H9 (cell line): Measurements from ENCODE around the gene PRDM11. TPM values are rescaled to one million over a fixed set of nuclear protein-coding genes. Genes with fewer than 3 reads are reported as not detected.

Experiments
- DNase-seq: peaks from one replicate; pipeline ENCODE4 v3.0.0-alpha.2; 2017
- H2AFZ ChIP-seq: one replicate; pipeline ENCODE4 v1.6.1; 2013; ENCODE audit warnings: mild to moderate bottlenecking, low read length, control low read depth, moderate library complexity
- H2AK5ac ChIP-seq: 2 replicates; pipeline ENCODE4 v1.6.1; 2013; ENCODE audit warnings: low read length, control low read depth, mixed read lengths; ENCODE audit not compliant: insufficient read length
- H2BK120ac ChIP-seq: one replicate; pipeline ENCODE4 v1.6.1; 2013; ENCODE audit warnings: low read depth, mild to moderate bottlenecking, low read length, control low read depth, inconsistent platforms; ENCODE audit not compliant: poor library complexity, severe bottlenecking
- H2BK12ac ChIP-seq: 2 replicates; pipeline ENCODE4 v1.6.1; 2013; ENCODE audit warnings: low read length, control low read depth, mixed read lengths, low read depth; ENCODE audit not compliant: insufficient read length
- H2BK15ac ChIP-seq: 2 replicates; pipeline ENCODE4 v1.6.1; 2013; ENCODE audit warnings: low read depth, low read length, control low read depth
- H2BK20ac ChIP-seq: one replicate; pipeline ENCODE4 v1.6.1; 2013; ENCODE audit warnings: low read depth, mild to moderate bottlenecking, low read length, control low read depth, inconsistent platforms; ENCODE audit not compliant: poor library complexity, severe bottlenecking
- H2BK5ac ChIP-seq: 2 replicates; pipeline ENCODE4 v1.6.1; 2013; ENCODE audit warnings: low read length, control low read depth, mixed read lengths; ENCODE audit not compliant: insufficient read length
- H3K14ac ChIP-seq: 2 replicates; pipeline ENCODE4 v1.6.1; 2013; ENCODE audit warnings: low read length, control low read depth; ENCODE audit not compliant: insufficient read depth
- H3K18ac ChIP-seq: 2 replicates; pipeline ENCODE4 v1.6.1; 2013; ENCODE audit warnings: low read depth, mild to moderate bottlenecking, mixed read lengths, low read length, control low read depth; ENCODE audit not compliant: insufficient read length
- H3K23ac ChIP-seq: 2 replicates; pipeline ENCODE4 v1.6.1; 2013; ENCODE audit warnings: low read length, control low read depth, mixed read lengths, low read depth; ENCODE audit not compliant: insufficient read length
- H3K23me2 ChIP-seq: 2 replicates; pipeline ENCODE4 v1.6.1; 2013; ENCODE audit warnings: low read depth, mild to moderate bottlenecking, mixed read lengths, low read length, control low read depth; ENCODE audit not compliant: insufficient read length, poor library complexity, severe bottlenecking
- H3K27ac ChIP-seq: 2 replicates; pipeline ENCODE4 v1.5.1; 2013; ENCODE audit warnings: low read length, control low read depth, mixed read lengths, low read depth; ENCODE audit not compliant: insufficient read length
- H3K27me3 ChIP-seq: 2 replicates; pipeline ENCODE4 v1.6.1; 2013; ENCODE audit warnings: low read length, control low read depth, inconsistent platforms; ENCODE audit not compliant: insufficient read depth
- H3K4ac ChIP-seq: 2 replicates; pipeline ENCODE4 v1.6.1; 2013; ENCODE audit warnings: low read depth, mild to moderate bottlenecking, control low read depth, inconsistent platforms, low read length, moderate library complexity
- H3K4me1 ChIP-seq: 2 replicates; pipeline ENCODE4 v1.6.1; 2013; ENCODE audit warnings: low read length, control low read depth, inconsistent platforms; ENCODE audit not compliant: insufficient read depth
- H3K4me2 ChIP-seq: 2 replicates; pipeline ENCODE4 v1.6.1; 2013; ENCODE audit warnings: low read length, control low read depth, mixed read lengths; ENCODE audit not compliant: insufficient read length, insufficient read depth
- H3K56ac ChIP-seq: 2 replicates; pipeline ENCODE4 v1.6.1; 2013; ENCODE audit warnings: low read depth, mild to moderate bottlenecking, mixed read lengths, low read length, control low read depth; ENCODE audit not compliant: insufficient read length
- H3K79me1 ChIP-seq: 2 replicates; pipeline ENCODE4 v1.6.1; 2013; ENCODE audit warnings: low read depth, mild to moderate bottlenecking, moderate library complexity, low read length, control low read depth, inconsistent platforms; ENCODE audit not compliant: insufficient read depth, poor library complexity, severe bottlenecking
- H3K79me2 ChIP-seq: 2 replicates; pipeline ENCODE4 v1.6.1; 2013; ENCODE audit warnings: low read length, control low read depth, inconsistent platforms; ENCODE audit not compliant: insufficient read depth
- H3K9ac ChIP-seq: 2 replicates; pipeline ENCODE4 v1.6.1; 2013; ENCODE audit warnings: low read length, control low read depth, mixed read lengths; ENCODE audit not compliant: insufficient read length; ENCODE audit errors: extremely low read depth
- H3K9me3 ChIP-seq: one replicate; pipeline ENCODE4 v1.6.1; 2013; ENCODE audit warnings: low read depth, low read length, inconsistent platforms; ENCODE audit not compliant: control insufficient read depth
- H3T11ph ChIP-seq: one replicate; pipeline ENCODE4 v1.6.1; 2013; ENCODE audit warnings: mild to moderate bottlenecking, low read length, control low read depth, inconsistent platforms
- H4K20me1 ChIP-seq: one replicate; pipeline ENCODE4 v1.6.1; 2013; ENCODE audit not compliant: control insufficient read depth, insufficient read length, insufficient read depth
- H4K5ac ChIP-seq: 2 replicates; pipeline ENCODE4 v1.6.1; 2013; ENCODE audit warnings: low read depth, mild to moderate bottlenecking, mixed read lengths, low read length, control low read depth; ENCODE audit not compliant: insufficient read length
- H4K8ac ChIP-seq: replicated peaks from 2 replicates; pipeline ENCODE4 v1.6.1; 2013; ENCODE audit warnings: low read length, control low read depth, mixed read lengths, low read depth; ENCODE audit not compliant: insufficient read length
- H4K91ac ChIP-seq: 2 replicates; pipeline ENCODE4 v1.6.1; 2013; ENCODE audit warnings: low read depth, mild to moderate bottlenecking, moderate library complexity, mixed read lengths, low read length, control low read depth; ENCODE audit not compliant: insufficient read length
- H3K27ac Mint-ChIP-seq, 3 experiments: 2 replicates in 2 of 3; 3 replicates in 1 of 3; pipeline ENCODE4 v1.8.0; 2020 to 2021; ENCODE audit warnings: mixed read lengths in 3 of 3, mild to moderate bottlenecking in 1 of 3, moderate library complexity in 1 of 3
- H3K27me3 Mint-ChIP-seq: 2 replicates; pipeline ENCODE4 v1.8.0; 2021; ENCODE audit warnings: low read depth, mild to moderate bottlenecking, moderate library complexity, mixed read lengths
- H3K36me3 Mint-ChIP-seq, 3 experiments: 2 replicates in 2 of 3; 3 replicates in 1 of 3; pipeline ENCODE4 v1.8.0; 2020 to 2021; ENCODE audit warnings: low read depth in 3 of 3, mixed read lengths in 3 of 3; ENCODE audit not compliant: insufficient read depth in 1 of 3
- H3K4me1 Mint-ChIP-seq, 2 experiments: 2 replicates each; pipeline ENCODE4 v1.8.0; 2020; ENCODE audit warnings: mixed read lengths in 2 of 2
- H3K4me3 Mint-ChIP-seq, 2 experiments: 2 replicates in 1 of 2; 3 replicates in 1 of 2; pipeline ENCODE4 v1.8.0; 2020 to 2021; ENCODE audit warnings: mild to moderate bottlenecking in 2 of 2, mixed read lengths in 2 of 2, moderate library complexity in 1 of 2
- H3K9me3 Mint-ChIP-seq, 2 experiments: 2 replicates in 1 of 2; 3 replicates in 1 of 2; pipeline ENCODE4 v1.8.0; 2020; ENCODE audit warnings: mild to moderate bottlenecking in 2 of 2, mixed read lengths in 2 of 2, moderate library complexity in 1 of 2
- CTCF ChIP-seq: fragments of 200-600 bp; sonication (generic); conservative IDR thresholded peaks from 3 replicates; pipeline ENCODE4 v1.8.0; 2021; ENCODE audit warnings: antibody characterized with exemption, mild to moderate bottlenecking
- WGBS: extraction: QIAGEN DNeasy Blood & Tissue Kit; methylation state at CpG from one replicate; pipeline ENCODE4 v1.1.7; 2013; ENCODE audit warnings: missing lambda C conversion rate, low lambda C conversion rate, mixed read lengths; ENCODE audit not compliant: insufficient read length; ENCODE audit errors: extremely low coverage; 5-methylcytosine and 5-hydroxymethylcytosine counted together
- total RNA-seq: library from RNA; stranded (reverse); gene quantifications from 2 replicates; pipeline ENCODE4 v1.2.1, GENCODE V29; 2021

The PRDM11 gene
- total RNA-seq, 1 experiment from 2014 or later = 11.5 TPM

- Histone ChIP-seq H3K23me2 (no peaks in the 10 kb centered on the region), H2BK12ac (no peak overlapping the region), H3K4ac (no peak overlapping the region), H3K79me2 (no peaks in the 10 kb centered on the region), H3K9ac (no peak overlapping the region), H3K79me1 (no peaks in the 10 kb centered on the region), H3K56ac (no peak overlapping the region), H3K27me3 (no peaks in the 10 kb centered on the region), H4K5ac (no peak overlapping the region), H3K4me2 (no peak overlapping the region), H3T11ph (no peak overlapping the region), H3K18ac (no peak overlapping the region), H3K27ac (no peak overlapping the region), H2BK15ac (no peak overlapping the region), H3K23ac (no peak overlapping the region), H2BK120ac (no peak overlapping the region), H4K20me1 (no peaks in the 10 kb centered on the region), H2BK20ac (no peak overlapping the region), H3K9me3 (no peaks in the 10 kb centered on the region), H3K14ac (no peak overlapping the region), H4K91ac (no peak overlapping the region), H2AFZ (no peak overlapping the region), H2BK5ac (no peak overlapping the region), H3K4me1 (no peaks in the 10 kb centered on the region; the same call in 1 of the 2 replicates), H4K8ac (no peak overlapping the region), H2AK5ac (no peak overlapping the region)
- Mint-ChIP-seq H3K36me3 (0 out of 7 replicates have a peak, but pooled peaks cover 0 to 1% (median 0%) of the 10 kb centered on the region in 3 experiments), H3K27me3 (peaks cover 21% of the 10 kb centered on the region), H3K27ac (no peak overlapping the region), H3K4me1 (peaks cover 4 to 10% of the 10 kb centered on the region in 2 experiments), H3K4me3 (no peak overlapping the region), H3K9me3 (no peaks in the 10 kb centered on the region)
- no CpG with 5 or more reads among the region's 4 CpGs for WGBS
- no peak for DNase-seq
- no peak for TF ChIP-seq CTCF
Measured at GRCh38 chr11:45174963-45175362, 28.5 kb downstream of the PRDM11 start.
